ENCODE measurements around the gene CRB2.

CRB2 gene

DNA sequence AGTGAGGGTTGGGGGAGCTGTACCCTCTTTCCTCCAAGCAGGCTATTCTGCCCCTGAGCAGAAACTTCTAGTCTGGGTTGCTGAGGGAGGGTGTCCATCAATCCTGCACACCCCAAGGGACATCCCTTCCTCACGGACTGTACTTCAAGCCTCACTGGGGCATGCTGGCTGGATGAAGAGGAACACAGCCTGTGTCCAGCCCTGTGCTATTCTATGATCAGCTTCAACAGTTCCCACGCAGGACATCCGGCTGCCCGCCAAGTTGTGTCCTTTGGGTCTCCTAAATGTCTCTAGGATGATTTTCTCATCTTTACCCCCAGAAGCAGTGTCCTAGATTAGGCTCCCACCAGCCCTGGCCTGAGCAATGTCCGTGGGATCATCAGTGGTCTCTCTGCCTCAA lies 68.1 kb downstream of the CRB2 start:
- H3K4me1 ChIP-seq (ENCODE audit: low read length), result peaks cover 18% of the 10 kb centered on the region
- TF ChIP-seq EZH2 (optimal IDR thresholded peaks at IDR 0.05; ENCODE audit: low read depth, low read length) (no peak), EZH2phosphoT487 (IDR thresholded peaks at IDR 0.05; ENCODE audit: low read length) (no peak), CTCF (IDR thresholded peaks at IDR 0.05; ENCODE audit: low read length) (no peak)
- H3K36me3 ChIP-seq (replicated peaks; ENCODE audit: insufficient read depth, low read length), result no peaks in the 10 kb centered on the region

GRCh38 chr9:123424552-123425225 lies 68.7 kb downstream of the CRB2 start:
- DNase-seq, result no peak
- Histone ChIP-seq H3K27me3 (replicated peaks; ENCODE audit: insufficient read depth, low read length) (no peaks in the 10 kb centered on the region), H3K4me1 (ENCODE audit: low read length) (peaks cover 18% of the 10 kb centered on the region), H3K27ac (ENCODE audit: low read length) (no peak overlapping the region), H3K9me3 (replicated peaks; ENCODE audit: insufficient read depth, low read length) (no peaks in the 10 kb centered on the region), H3K9me2 (replicated peaks; ENCODE audit: insufficient read depth, low read length) (no peaks in the 10 kb centered on the region), H3K36me3 (replicated peaks; ENCODE audit: insufficient read depth, low read length) (no peaks in the 10 kb centered on the region), H4K20me1 (ENCODE audit: insufficient read depth, low read length) (no peaks in the 10 kb centered on the region), H3K79me2 (ENCODE audit: low read length) (no peaks in the 10 kb centered on the region), H3F3A (ENCODE audit: insufficient read depth, low read length) (peaks cover 9% of the 10 kb centered on the region; the same call in 1 of the 2 replicates), H3K4me3 (ENCODE audit: low read length) (no peak overlapping the region), H3K9ac (ENCODE audit: low read length) (no peak overlapping the region), H3K4me2 (ENCODE audit: low read depth, low read length) (no peak overlapping the region), H2AFZ (ENCODE audit: low read length) (no peak overlapping the region)
- no peak for TF ChIP-seq EZH2 (optimal IDR thresholded peaks at IDR 0.05; ENCODE audit: low read depth, low read length)
- TF ChIP-seq EZH2phosphoT487 (IDR thresholded peaks at IDR 0.05; ENCODE audit: low read length), result no peak
- no peak for TF ChIP-seq CTCF (IDR thresholded peaks at IDR 0.05; ENCODE audit: low read length)

More for the DNA sequence above, 68.1 kb downstream of the CRB2 start:
- Histone ChIP-seq H3K27ac (ENCODE audit: low read length) (no peak overlapping the region), H2AFZ (ENCODE audit: low read length) (no peak overlapping the region), H3K27me3 (replicated peaks; ENCODE audit: insufficient read depth, low read length) (no peaks in the 10 kb centered on the region), H3K79me2 (ENCODE audit: low read length) (no peaks in the 10 kb centered on the region), H3K9me2 (replicated peaks; ENCODE audit: insufficient read depth, low read length) (no peaks in the 10 kb centered on the region), H3K9me3 (replicated peaks; ENCODE audit: insufficient read depth, low read length) (no peaks in the 10 kb centered on the region), H3K9ac (ENCODE audit: low read length) (no peak overlapping the region), H3K4me3 (ENCODE audit: low read length) (no peak overlapping the region), H3K4me2 (ENCODE audit: low read depth, low read length) (no peak overlapping the region), H3F3A (ENCODE audit: insufficient read depth, low read length) (peaks cover 9% of the 10 kb centered on the region; the same call in 1 of the 2 replicates), H4K20me1 (ENCODE audit: insufficient read depth, low read length) (no peaks in the 10 kb centered on the region)
- no peak for DNase-seq

GRCh38 chr9:123425261-123425821 lies 69.3 kb downstream of the CRB2 start:
- Histone ChIP-seq H3K27me3 (replicated peaks; ENCODE audit: insufficient read depth, low read length) (no peaks in the 10 kb centered on the region), H3K4me3 (ENCODE audit: low read length) (no peak overlapping the region), H3K27ac (ENCODE audit: low read length) (no peak overlapping the region), H2AFZ (ENCODE audit: low read length) (no peak overlapping the region), H3K9ac (ENCODE audit: low read length) (no peak overlapping the region), H3K4me2 (ENCODE audit: low read depth, low read length) (no peak overlapping the region), H3K79me2 (ENCODE audit: low read length) (no peaks in the 10 kb centered on the region), H3K36me3 (replicated peaks; ENCODE audit: insufficient read depth, low read length) (no peaks in the 10 kb centered on the region), H3K4me1 (ENCODE audit: low read length) (peaks cover 18% of the 10 kb centered on the region), H3K9me2 (replicated peaks; ENCODE audit: insufficient read depth, low read length) (no peaks in the 10 kb centered on the region), H4K20me1 (ENCODE audit: insufficient read depth, low read length) (no peaks in the 10 kb centered on the region), H3F3A (ENCODE audit: insufficient read depth, low read length) (peaks cover 9% of the 10 kb centered on the region; the same call in 1 of the 2 replicates), H3K9me3 (replicated peaks; ENCODE audit: insufficient read depth, low read length) (no peaks in the 10 kb centered on the region)
- TF ChIP-seq CTCF (IDR thresholded peaks at IDR 0.05; ENCODE audit: low read length) (no peak), EZH2phosphoT487 (IDR thresholded peaks at IDR 0.05; ENCODE audit: low read length) (no peak), EZH2 (optimal IDR thresholded peaks at IDR 0.05; ENCODE audit: low read depth, low read length) (no peak)
- no peak for DNase-seq

Measured in MM.1S (cell line).